GM12874 (cell line): ENCODE results near the gene ACSM5.
"Not testable (repeated sequence)": the region's sequence is repeated elsewhere in the genome, so short reads cannot be mapped to it uniquely, and the experiment has no call there.

Source experiments
- TF ChIP-seq, protein P1 (sequence below): IDR thresholded peaks from 2 replicates; pipeline ENCODE4 v1.5.1; 2011; ENCODE audit warnings: low read depth, mild to moderate bottlenecking, control low read depth, low read length, moderate library complexity; ENCODE audit not compliant: insufficient read depth

The ACSM5 gene

DNA sequence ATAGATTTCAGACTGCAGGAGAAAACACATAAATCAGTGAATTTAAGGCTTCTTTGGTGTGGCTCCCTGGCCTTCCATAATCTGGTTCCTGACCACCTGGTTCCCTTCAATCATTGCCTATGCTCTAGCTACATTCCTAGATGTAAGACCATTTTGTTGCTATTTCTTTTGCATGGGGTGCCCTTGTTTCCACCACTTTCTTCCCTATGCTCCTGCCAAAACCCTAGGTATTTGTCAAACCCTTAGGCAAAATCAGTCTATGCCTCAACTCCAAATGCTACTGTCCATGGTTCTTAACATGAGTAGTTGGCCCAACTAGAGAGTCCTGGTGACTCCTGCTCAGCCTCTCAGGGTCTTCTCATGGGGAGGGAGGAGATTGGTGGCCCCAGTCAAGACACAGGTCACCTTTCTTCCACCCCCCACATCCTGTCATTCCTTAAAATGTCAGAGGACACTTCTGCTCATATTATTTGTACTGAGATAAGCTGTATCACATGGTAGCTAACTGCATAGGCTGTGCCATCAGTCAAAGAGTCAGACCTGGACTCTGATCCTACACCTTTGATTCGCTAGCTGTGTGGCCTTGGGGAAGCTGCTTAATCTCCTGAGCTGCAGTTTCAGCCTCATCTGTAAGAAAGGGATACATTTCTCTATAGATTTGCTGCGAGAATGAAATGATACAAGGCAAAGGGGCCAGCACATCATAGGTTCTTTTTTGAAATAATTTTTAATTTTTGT is 15.0 kb downstream of the ACSM5 start:
- TF ChIP-seq, protein P1, sequence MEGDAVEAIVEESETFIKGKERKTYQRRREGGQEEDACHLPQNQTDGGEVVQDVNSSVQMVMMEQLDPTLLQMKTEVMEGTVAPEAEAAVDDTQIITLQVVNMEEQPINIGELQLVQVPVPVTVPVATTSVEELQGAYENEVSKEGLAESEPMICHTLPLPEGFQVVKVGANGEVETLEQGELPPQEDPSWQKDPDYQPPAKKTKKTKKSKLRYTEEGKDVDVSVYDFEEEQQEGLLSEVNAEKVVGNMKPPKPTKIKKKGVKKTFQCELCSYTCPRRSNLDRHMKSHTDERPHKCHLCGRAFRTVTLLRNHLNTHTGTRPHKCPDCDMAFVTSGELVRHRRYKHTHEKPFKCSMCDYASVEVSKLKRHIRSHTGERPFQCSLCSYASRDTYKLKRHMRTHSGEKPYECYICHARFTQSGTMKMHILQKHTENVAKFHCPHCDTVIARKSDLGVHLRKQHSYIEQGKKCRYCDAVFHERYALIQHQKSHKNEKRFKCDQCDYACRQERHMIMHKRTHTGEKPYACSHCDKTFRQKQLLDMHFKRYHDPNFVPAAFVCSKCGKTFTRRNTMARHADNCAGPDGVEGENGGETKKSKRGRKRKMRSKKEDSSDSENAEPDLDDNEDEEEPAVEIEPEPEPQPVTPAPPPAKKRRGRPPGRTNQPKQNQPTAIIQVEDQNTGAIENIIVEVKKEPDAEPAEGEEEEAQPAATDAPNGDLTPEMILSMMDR = no peak

DNA sequence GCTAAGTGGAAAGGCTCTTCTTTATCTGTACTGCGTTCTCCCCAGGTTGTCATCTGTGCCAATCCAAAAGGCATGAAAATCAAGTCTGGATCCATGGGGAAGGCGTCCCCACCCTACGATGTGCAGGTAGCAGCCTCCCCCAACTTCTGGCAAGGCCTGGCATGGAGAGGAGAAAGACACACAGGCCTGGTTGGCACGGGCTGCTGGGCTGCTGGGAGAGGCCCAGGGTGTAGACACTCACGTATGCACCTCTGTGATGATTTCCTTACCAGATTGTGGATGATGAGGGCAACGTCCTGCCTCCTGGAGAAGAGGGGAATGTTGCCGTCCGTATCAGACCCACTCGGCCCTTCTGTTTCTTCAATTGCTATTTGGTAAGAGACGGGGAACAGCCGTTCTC is 21.6 kb downstream of the ACSM5 start:
- TF ChIP-seq, protein P1 = no peak

DNA sequence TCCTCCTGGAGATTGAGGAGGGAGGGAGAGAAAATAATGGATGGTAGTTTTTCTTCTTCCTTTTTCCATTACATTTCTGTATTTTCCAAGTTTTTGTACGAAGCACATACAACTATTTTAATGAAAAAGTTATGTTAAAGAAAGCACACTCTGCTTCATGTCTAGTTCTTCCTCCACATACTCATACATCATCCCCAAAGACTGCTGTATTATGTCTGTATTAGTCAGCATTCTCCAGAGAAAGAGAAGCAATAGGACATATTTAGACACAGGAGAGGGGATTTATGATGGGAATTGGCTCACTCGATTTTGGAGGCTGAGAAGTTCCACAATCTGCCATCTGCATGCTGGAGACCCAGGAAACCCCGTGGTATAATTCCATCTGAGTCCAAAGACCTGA is 31.9 kb downstream of the ACSM5 start:
- TF ChIP-seq, protein P1 = no peak

DNA sequence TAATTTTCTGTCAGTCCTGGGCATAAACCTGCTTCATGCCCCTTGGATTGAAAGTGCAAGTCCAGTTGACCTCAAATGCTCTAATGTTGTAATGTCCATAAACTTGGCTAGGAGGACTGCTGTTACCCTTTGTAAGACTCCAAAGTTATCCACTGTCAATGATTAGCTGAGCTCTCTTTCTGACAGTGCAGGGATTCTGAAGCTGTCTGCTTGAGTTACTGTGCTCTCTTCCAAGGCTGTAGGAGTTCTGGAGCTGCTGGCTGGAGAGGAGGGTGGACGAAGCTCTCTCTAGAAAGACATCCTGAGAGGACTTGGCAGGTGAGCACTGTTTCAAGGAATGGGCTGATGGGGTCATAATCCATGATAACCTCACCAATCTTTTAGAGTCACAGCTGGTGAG is 42.0 kb downstream of the ACSM5 start, which contains the start of gene ACSM2A:
TSS of gene ACSM2A (plus strand) at position 158 of the 400 bp plus-strand sequence. CDS start 8,594 bp downstream, outside the sequence.
- TF ChIP-seq, protein P1 = not testable (repeated sequence)

DNA sequence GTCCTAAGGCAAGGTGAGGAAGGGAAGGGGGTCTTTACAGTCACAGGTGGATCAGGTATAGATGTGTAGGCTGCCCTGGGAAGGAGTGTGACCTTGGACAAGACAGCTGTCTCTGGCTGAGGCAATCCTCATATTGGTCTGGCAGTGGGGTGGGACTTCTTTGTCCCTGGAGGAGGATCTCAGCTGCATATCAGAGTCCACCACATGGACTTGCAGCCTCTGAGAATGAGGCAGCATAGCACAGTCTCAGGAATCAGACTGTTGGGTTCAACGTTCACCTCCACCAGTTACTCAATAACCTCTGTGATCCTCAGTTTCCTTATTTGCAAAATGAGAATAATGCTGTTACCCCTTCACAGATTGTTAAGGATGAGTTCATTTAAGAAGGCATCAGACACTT is 75.4 kb downstream of the ACSM5 start:
- TF ChIP-seq, protein P1 = no peak

DNA sequence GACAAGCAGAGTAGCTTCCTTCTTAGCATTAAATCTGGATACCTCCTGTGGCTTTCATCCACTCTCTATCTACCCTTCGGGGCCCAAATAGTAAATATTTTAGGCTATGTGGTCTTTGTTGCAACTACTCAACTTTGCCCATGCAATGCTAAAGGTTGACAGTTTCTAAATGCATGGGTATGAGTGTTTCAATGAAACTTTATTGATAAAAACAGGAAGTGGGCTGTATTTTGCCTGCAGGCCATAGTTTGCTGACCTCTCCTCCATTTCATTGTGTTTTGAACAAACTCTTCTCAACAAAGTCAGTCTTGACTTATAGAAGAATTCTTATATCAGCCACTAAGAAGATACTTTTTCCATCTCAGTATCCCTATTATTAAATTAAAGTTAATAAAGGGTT is 76.1 kb downstream of the ACSM5 start:
- TF ChIP-seq, protein P1 = no peak
